ENCODE data around the gene ADAM19. TPM values are rescaled to one million over a fixed set of nuclear protein-coding genes. Genes with fewer than 3 reads are reported as not detected.

The ADAM19 gene
- polyA plus RNA-seq, 1 donor from 2014 or later, result 9.9 TPM

GRCh38 chr5:157546456-157547100 lies 29.0 kb downstream of the ADAM19 start:
- Histone ChIP-seq H3K9me2 (ENCODE audit: insufficient read depth, low read length) (no peaks in the 10 kb centered on the region), H3K36me3 (ENCODE audit: insufficient read depth, low read length) (no peaks in the 10 kb centered on the region), H3K27me3 (ENCODE audit: insufficient read depth, low read depth, low read length) (no peaks in the 10 kb centered on the region), H2AFZ (ENCODE audit: low read depth, low read length) (no peak overlapping the region), H3K4me2 (ENCODE audit: low read length) (no peak overlapping the region), H3K4me3 (ENCODE audit: low read length) (no peak overlapping the region), H4K20me1 (ENCODE audit: insufficient read depth) (no peaks in the 10 kb centered on the region), H3K79me2 (replicated peaks; ENCODE audit: insufficient read depth, low read length) (no peaks in the 10 kb centered on the region), H3K9me3 (ENCODE audit: low read length) (no peaks in the 10 kb centered on the region), H3F3A (ENCODE audit: insufficient read depth, low read length, poor library complexity, severe bottlenecking) (no peaks in the 10 kb centered on the region), H3K27ac (ENCODE audit: low read length) (no peak overlapping the region), H3K9ac (ENCODE audit: low read length) (no peak overlapping the region)
- TF ChIP-seq EP300 (conservative IDR thresholded peaks at IDR 0.05; ENCODE audit: poor library complexity, severe bottlenecking) (no peak), TAF1 (IDR thresholded peaks at IDR 0.05; ENCODE audit: low read depth) (no peak), REST (IDR thresholded peaks at IDR 0.05; ENCODE audit: borderline replicate concordance) (no peak), CTCF (IDR thresholded peaks at IDR 0.05; ENCODE audit: poor library complexity, severe bottlenecking) (no peak), POLR2AphosphoS5 (IDR thresholded peaks at IDR 0.05) (no peak), MXI1 (conservative IDR thresholded peaks at IDR 0.05; ENCODE audit: poor library complexity, severe bottlenecking) (no peak), SMC3 (conservative IDR thresholded peaks at IDR 0.05; ENCODE audit: poor library complexity) (no peak), EZH2 (IDR thresholded peaks at IDR 0.05; ENCODE audit: borderline replicate concordance, insufficient read depth, low read length, poor library complexity, severe bottlenecking) (no peak), RAD21 (conservative IDR thresholded peaks at IDR 0.05) (no peak)

- no peak for TF ChIP-seq EZH2 (IDR thresholded peaks at IDR 0.05; ENCODE audit: borderline replicate concordance, insufficient read depth, low read length, poor library complexity, severe bottlenecking)
- TF ChIP-seq TAF1 (IDR thresholded peaks at IDR 0.05; ENCODE audit: low read depth), result no peak
- no peak for TF ChIP-seq CTCF (IDR thresholded peaks at IDR 0.05; ENCODE audit: poor library complexity, severe bottlenecking)
- no peak for TF ChIP-seq EP300 (conservative IDR thresholded peaks at IDR 0.05; ENCODE audit: poor library complexity, severe bottlenecking)
- no peak for TF ChIP-seq REST (IDR thresholded peaks at IDR 0.05; ENCODE audit: borderline replicate concordance)
- no peak for TF ChIP-seq POLR2AphosphoS5 (IDR thresholded peaks at IDR 0.05)
- TF ChIP-seq SMC3 (conservative IDR thresholded peaks at IDR 0.05; ENCODE audit: poor library complexity), result no peak
- TF ChIP-seq RAD21 (conservative IDR thresholded peaks at IDR 0.05), result no peak
- no peak for TF ChIP-seq MXI1 (conservative IDR thresholded peaks at IDR 0.05; ENCODE audit: poor library complexity, severe bottlenecking)
- Histone ChIP-seq H3K9ac (ENCODE audit: low read length) (no peak overlapping the region), H3K79me2 (replicated peaks; ENCODE audit: insufficient read depth, low read length) (no peaks in the 10 kb centered on the region)
These were observed 29.8 kb downstream of the ADAM19 start for GRCh38 chr5:157545610-157546310.

More at GRCh38 chr5:157545610-157546310, 29.8 kb downstream of the ADAM19 start:
- H3K4me3 ChIP-seq (ENCODE audit: low read length), result no peak overlapping the region
- H3K9me2 ChIP-seq (ENCODE audit: insufficient read depth, low read length), result no peaks in the 10 kb centered on the region
- H3K27ac ChIP-seq (ENCODE audit: low read length), result no peak overlapping the region
- no peak overlapping the region for H3K4me2 ChIP-seq (ENCODE audit: low read length)
- H4K20me1 ChIP-seq (ENCODE audit: insufficient read depth), result no peaks in the 10 kb centered on the region
- H3K27me3 ChIP-seq (ENCODE audit: insufficient read depth, low read depth, low read length), result no peaks in the 10 kb centered on the region
- H3F3A ChIP-seq (ENCODE audit: insufficient read depth, low read length, poor library complexity, severe bottlenecking), result no peaks in the 10 kb centered on the region
- H2AFZ ChIP-seq (ENCODE audit: low read depth, low read length), result no peak overlapping the region
- H3K9me3 ChIP-seq (ENCODE audit: low read length), result no peaks in the 10 kb centered on the region
- no peaks in the 10 kb centered on the region for H3K36me3 ChIP-seq (ENCODE audit: insufficient read depth, low read length)
